ENCODE results near the gene EFL1. TPM values are rescaled to one million over a fixed set of nuclear protein-coding genes. Genes with fewer than 3 reads are reported as not detected.

The EFL1 gene
- total and polyA plus RNA-seq, 2 donors (not counting 3 experiments of a cell fraction or from before 2014, with no cell fraction given), result 6.6 to 21.9 TPM

DNA sequence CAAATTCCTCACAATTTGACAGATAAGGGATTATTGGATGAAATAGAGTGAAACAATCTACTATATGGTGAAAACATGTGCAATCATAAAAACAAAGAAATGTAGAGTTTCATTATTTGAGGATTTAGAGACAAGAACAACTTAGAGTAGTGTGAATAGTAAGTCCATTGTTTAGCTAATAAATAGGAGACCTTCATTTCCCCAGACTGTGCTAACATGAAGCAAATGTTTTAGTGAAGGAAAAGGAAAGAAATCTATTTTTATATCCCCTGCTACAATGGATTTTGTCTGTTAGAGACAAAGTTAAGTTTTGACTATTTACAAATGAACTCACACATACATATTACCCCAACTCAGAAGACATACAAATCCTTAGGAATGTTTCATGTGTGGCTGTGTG lies 77.8 kb downstream of the EFL1 start:
- no peak overlapping the region for H3K27ac ChIP-seq (ENCODE audit: insufficient read depth, low read depth, low read length)
- H3K36me3 ChIP-seq (ENCODE audit: control insufficient read depth in 2 of 2, extremely low read depth in 1 of 2, insufficient read depth in 2 of 2, low read length in 2 of 2), result no peaks in the 10 kb centered on the region
- H3K9me3 ChIP-seq (replicated peaks; ENCODE audit: control insufficient read depth, insufficient read depth, low read length), result no peaks in the 10 kb centered on the region
- DNase-seq (ENCODE audit: low read depth, low spot score), result no peak
- ChIA-PET POLR2A (no interaction called here), CTCF (interaction anchor here (0.7 to 1.5 kb wide), 2 partner anchors 13 to 76 kb away, joined by 3 to 4 read pairs; no protein-coding TSS in a partner anchor)
- no peaks in the 10 kb centered on the region for H4K20me1 ChIP-seq (replicated peaks; ENCODE audit: control insufficient read depth, extremely low read depth, insufficient read depth, low read length)
- TF ChIP-seq, protein P1, sequence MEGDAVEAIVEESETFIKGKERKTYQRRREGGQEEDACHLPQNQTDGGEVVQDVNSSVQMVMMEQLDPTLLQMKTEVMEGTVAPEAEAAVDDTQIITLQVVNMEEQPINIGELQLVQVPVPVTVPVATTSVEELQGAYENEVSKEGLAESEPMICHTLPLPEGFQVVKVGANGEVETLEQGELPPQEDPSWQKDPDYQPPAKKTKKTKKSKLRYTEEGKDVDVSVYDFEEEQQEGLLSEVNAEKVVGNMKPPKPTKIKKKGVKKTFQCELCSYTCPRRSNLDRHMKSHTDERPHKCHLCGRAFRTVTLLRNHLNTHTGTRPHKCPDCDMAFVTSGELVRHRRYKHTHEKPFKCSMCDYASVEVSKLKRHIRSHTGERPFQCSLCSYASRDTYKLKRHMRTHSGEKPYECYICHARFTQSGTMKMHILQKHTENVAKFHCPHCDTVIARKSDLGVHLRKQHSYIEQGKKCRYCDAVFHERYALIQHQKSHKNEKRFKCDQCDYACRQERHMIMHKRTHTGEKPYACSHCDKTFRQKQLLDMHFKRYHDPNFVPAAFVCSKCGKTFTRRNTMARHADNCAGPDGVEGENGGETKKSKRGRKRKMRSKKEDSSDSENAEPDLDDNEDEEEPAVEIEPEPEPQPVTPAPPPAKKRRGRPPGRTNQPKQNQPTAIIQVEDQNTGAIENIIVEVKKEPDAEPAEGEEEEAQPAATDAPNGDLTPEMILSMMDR (IDR thresholded peaks at IDR 0.05; ENCODE audit: extremely low read depth in 1 of 2, insufficient read depth in 1 of 2, low read depth in 1 of 2, low read length in 2 of 2), result no peak
- no peak for TF ChIP-seq GATA2 (IDR thresholded peaks at IDR 0.05; ENCODE audit: insufficient read depth, insufficient read length, low read depth, low read length)
- TF ChIP-seq POLR2A (IDR thresholded peaks at IDR 0.05; ENCODE audit: low read depth, low read length), result no peak
- no peak for TF ChIP-seq POLR2AphosphoS5 (IDR thresholded peaks at IDR 0.05; ENCODE audit: insufficient read depth, low read depth, low read length)
- no peak for TF ChIP-seq JUN (IDR thresholded peaks at IDR 0.05; ENCODE audit: borderline replicate concordance, insufficient read depth, insufficient read length, low read depth)
- TF ChIP-seq, protein P2, sequence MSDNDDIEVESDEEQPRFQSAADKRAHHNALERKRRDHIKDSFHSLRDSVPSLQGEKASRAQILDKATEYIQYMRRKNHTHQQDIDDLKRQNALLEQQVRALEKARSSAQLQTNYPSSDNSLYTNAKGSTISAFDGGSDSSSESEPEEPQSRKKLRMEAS (IDR thresholded peaks at IDR 0.05; ENCODE audit: insufficient read depth, insufficient read length), result no peak
- TF ChIP-seq EZH2 (IDR thresholded peaks at IDR 0.05; ENCODE audit: borderline replicate concordance, low read depth, low read length, severe bottlenecking), result no peak
- TF ChIP-seq MYC (IDR thresholded peaks at IDR 0.05; ENCODE audit: low read depth, low read length), result no peak
- no peak for TF ChIP-seq FOS (IDR thresholded peaks at IDR 0.05; ENCODE audit: borderline replicate concordance, insufficient read depth, low read length)
- H3K4me3 ChIP-seq (replicated peaks in 1 of 3; ENCODE audit: insufficient read depth in 1 of 3, low read depth in 1 of 3, low read length in 3 of 3), result no peak overlapping the region
- BruUV-seq (replicated peaks), result no TSS peak
- H3K4me1 ChIP-seq (ENCODE audit: control insufficient read depth, extremely low read depth, insufficient read depth, low read length), result no peaks in the 10 kb centered on the region
- no peak overlapping the region for H2AFZ ChIP-seq (ENCODE audit: low read depth, low read length)
- FAIRE-seq, result no peak
- dilution Hi-C loops (cut with MboI; ENCODE audit: extremely low pct_ligation_motif_present, low sequenced_read_pairs), result no loop called here
- H3K79me2 ChIP-seq (ENCODE audit: control insufficient read depth, insufficient read depth, low read length), result no peaks in the 10 kb centered on the region
- H3K9ac ChIP-seq (replicated peaks; ENCODE audit: extremely low read depth, insufficient read depth, low read length), result no peak overlapping the region
- intact Hi-C loops (cut with micrococcal nuclease), result loop anchor here (5.0 kb wide), 1 partner anchor 37 kb away; no protein-coding TSS in a partner anchor
- no peaks in the 10 kb centered on the region for H3K27me3 ChIP-seq (ENCODE audit: control insufficient read depth in 2 of 2, insufficient read depth in 2 of 2, low read length in 2 of 2)
- no peak overlapping the region for H3K4me2 ChIP-seq (ENCODE audit: insufficient read depth, low read length)
- no peaks in the 10 kb centered on the region for H3K9me1 ChIP-seq (replicated peaks; ENCODE audit: control insufficient read depth, extremely low read depth, insufficient read depth, low read length)

Measured in endothelial cell of umbilical vein (primary cell).